AG09309 (cell line): ENCODE results near the gene DGKH.

Source experiments
- DNase-seq: peaks from one replicate; pipeline ENCODE4 v3.0.0-alpha.2; 2010; ENCODE audit warnings: low read depth
- H3K4me3 ChIP-seq: 2 replicates; pipeline ENCODE4 v1.5.1; 2011; ENCODE audit warnings: mild to moderate bottlenecking, low read depth, low read length, moderate library complexity; ENCODE audit not compliant: control insufficient read depth
- CTCF ChIP-seq: IDR thresholded peaks from 2 replicates; pipeline ENCODE4 v1.5.1; 2011; ENCODE audit warnings: mild to moderate bottlenecking, low read depth, low read length, inconsistent platforms; ENCODE audit not compliant: insufficient read depth, control insufficient read depth; ENCODE audit errors: missing control alignments

DGKH gene

DNA sequence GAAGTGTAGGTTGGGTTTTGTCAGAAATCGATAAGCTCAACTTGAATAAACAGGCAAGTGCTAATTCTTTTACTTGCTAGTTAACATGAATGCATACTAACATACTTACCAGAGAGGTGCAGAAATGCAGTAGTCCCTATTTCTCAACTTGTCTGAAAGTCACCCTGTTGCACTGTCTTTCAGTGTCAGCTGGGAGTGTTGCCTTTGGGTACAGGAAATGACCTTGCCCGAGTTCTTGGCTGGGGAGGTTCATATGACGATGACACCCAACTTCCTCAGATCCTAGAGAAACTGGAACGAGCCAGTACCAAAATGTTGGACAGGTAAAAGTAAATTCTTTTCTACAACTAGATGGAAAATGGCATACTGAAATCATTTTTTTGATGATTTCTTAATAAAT is 120.0 kb downstream of the DGKH start:
- DNase-seq: no peak
- TF ChIP-seq CTCF: no peak
- no peak overlapping the region for H3K4me3 ChIP-seq

DNA sequence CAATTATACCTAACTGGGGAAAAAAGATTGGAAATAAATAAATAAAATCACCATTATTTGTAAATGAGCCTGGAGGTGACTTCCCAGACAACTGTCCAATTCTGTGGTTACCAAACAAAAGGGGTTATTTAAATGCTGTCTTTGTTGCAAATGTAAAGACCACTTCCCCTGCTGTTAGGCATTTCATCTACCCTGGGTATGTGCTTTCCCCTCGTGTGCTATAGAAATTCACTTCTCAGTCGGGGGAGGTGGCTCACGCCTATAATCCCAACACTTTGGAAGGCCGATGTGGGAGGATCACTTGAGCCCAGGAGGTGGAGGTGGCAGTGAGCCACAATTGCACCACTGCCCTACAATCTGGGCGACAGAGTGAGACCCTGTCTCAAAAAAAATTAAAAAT is 121.6 kb downstream of the DGKH start:
- H3K4me3 ChIP-seq: no peak overlapping the region
- TF ChIP-seq CTCF: no peak
- DNase-seq: no peak

GRCh38 chr13:42173789-42174343 is 125.4 kb downstream of the DGKH start:
- DNase-seq: no peak
- TF ChIP-seq CTCF: no peak
- H3K4me3 ChIP-seq: no peak overlapping the region

DNA sequence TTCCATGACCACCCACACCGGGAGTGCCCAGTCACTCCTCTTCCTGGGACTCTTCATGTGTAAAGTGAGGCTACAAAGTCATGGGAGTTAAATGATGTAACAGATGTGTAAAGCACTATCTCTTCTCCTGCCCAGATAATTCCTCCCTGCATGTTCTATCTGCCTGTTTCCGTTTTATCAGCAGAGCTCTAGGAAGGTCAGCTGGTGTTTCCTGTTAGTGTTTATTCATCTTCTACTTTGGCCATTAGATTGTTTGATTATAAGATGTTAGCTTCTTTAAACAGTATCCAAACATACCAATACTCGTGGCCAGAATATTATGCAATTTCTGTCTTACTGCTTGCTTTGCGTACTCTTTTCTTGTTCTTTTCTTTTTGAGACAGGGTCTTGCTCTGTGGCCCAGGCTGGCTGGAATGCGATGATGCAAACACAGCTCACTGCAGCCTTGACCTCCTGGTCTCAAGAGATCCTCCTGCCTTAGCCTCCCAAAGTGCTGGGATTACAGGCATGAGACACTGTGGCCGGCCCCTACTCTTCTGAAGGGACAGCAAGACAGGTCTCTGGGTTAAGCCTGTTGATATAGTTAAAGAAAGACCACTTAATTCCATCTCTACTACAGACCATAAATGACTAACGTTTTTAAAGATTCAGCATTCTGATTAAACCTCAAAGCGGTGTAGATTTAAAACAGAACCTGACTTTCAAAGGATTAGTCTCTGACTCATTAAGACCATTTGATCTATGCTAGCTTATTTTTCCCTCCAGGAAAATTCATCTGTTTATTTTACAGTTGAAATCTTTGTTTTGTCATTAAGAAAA is 126.1 kb downstream of the DGKH start:
- no peak for TF ChIP-seq CTCF
- no peak for DNase-seq
- H3K4me3 ChIP-seq: no peak overlapping the region

DNA sequence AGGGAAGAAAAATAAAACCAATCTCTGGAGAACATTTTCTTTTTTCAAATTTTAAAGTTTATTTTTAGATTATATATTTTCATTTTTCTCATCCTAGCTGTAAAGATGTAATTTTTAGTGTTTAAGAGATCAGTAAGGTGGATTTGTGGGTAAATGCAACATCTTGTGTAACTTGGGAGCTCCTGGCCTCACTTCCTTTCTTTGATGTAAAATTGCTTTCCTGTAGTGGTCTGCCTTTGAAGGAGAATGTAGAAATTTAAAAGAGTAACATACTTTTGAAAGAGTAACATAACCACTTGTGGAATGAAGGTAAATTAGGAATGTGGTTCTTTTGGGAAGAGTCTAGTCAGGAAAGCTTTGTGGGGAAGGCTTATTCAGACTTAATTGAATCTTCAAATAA is 127.8 kb downstream of the DGKH start:
- DNase-seq: no peak
- TF ChIP-seq CTCF: no peak
- no peak overlapping the region for H3K4me3 ChIP-seq

DNA sequence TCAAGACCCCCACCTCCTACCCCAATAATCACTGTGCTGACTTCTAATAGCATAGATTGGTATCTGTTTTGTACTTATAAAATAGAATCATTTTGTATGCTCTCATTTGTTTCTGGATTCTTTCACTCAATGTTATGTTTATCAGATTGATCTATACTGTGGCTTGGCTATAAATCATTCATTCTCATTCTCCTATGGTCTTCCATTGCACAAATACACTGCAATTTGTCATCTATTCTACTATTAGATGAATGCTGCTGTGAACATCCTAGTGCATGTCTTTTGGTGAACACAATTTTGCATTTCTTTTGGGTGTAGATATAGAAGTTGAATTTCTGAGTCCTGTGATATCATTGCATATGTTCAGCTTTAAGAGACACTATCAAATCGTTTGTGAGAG is 128.7 kb downstream of the DGKH start:
- H3K4me3 ChIP-seq: no peak overlapping the region

More for the DNA sequence above, 128.7 kb downstream of the DGKH start:
- TF ChIP-seq CTCF: no peak
- DNase-seq: no peak
